K562 (cell line): ENCODE results near the gene ANP32B. TPM values are rescaled to one million over a fixed set of nuclear protein-coding genes. Genes with fewer than 3 reads are reported as not detected.
A peak's percentile ranks its signal among the peaks of the same experiment; 100 is the strongest.

ENCODE experiments used
- DNMT1 ChIP-seq: fragments of 450-650 bp; IDR thresholded peaks from 2 replicates; pipeline ENCODE4 v1.6.1; 2016; ENCODE audit warnings: antibody characterized with exemption, mild to moderate bottlenecking
- ELK3 ChIP-seq: fragments of 450-650 bp; formaldehyde crosslinking; IDR thresholded peaks from 2 replicates; pipeline ENCODE4 v1.4.0; 2020; ENCODE audit warnings: mild to moderate bottlenecking
- GABPB1 ChIP-seq: sonication (generic); formaldehyde crosslinking; IDR thresholded peaks from 2 replicates; pipeline ENCODE4 v1.8.0; 2022; ENCODE audit warnings: mild to moderate bottlenecking, missing genetic modification reagents
- GATAD2B ChIP-seq: fragments of 450-650 bp; IDR thresholded peaks from 2 replicates; pipeline ENCODE4 v1.6.1; 2017; ENCODE audit warnings: mild to moderate bottlenecking, borderline replicate concordance
- MCM2 ChIP-seq: fragments of 450-650 bp; IDR thresholded peaks from 2 replicates; pipeline ENCODE4 v1.6.1; 2017; ENCODE audit warnings: low read depth, mild to moderate bottlenecking
- MGA ChIP-seq: fragments of 450-650 bp; IDR thresholded peaks from 2 replicates; pipeline ENCODE4 v1.6.1; 2016; ENCODE audit warnings: mild to moderate bottlenecking, moderate library complexity
- MTA3 ChIP-seq: fragments of 450-650 bp; formaldehyde crosslinking; IDR thresholded peaks from 2 replicates; pipeline ENCODE4 v1.6.1; 2017; ENCODE audit warnings: mild to moderate bottlenecking, borderline replicate concordance
- NR2C1 ChIP-seq, 2 experiments: fragments of 450-650 bp; IDR thresholded peaks; 2 replicates each; pipeline ENCODE4 v1.6.1; 2017; ENCODE audit warnings: mild to moderate bottlenecking in 2 of 2, antibody characterized with exemption in 1 of 2, inconsistent platforms in 1 of 2, missing compliant biosample characterization in 1 of 2, missing genetic modification characterization in 1 of 2
- PHB ChIP-seq: fragments of 250-450 bp; sonication (Bioruptor Pico); IDR thresholded peaks from 2 replicates; pipeline ENCODE4 v1.5.0; 2021
- POLR3A ChIP-seq: IDR thresholded peaks from 2 replicates; pipeline ENCODE4 v1.6.1; 2011; ENCODE audit warnings: borderline replicate concordance, mild to moderate bottlenecking, moderate library complexity; ENCODE audit not compliant: insufficient read length, insufficient read depth; ENCODE audit errors: extremely low read depth
- SMARCE1 ChIP-seq: fragments of 450-650 bp; IDR thresholded peaks from 2 replicates; pipeline ENCODE4 v1.7.1; 2016; ENCODE audit warnings: mild to moderate bottlenecking
- TBL1XR1 ChIP-seq, 2 experiments: IDR thresholded peaks; 2 replicates each; pipeline ENCODE4 v1.6.1; 2012; ENCODE audit warnings: improper control_type of control experiment in 2 of 2, low read length in 2 of 2, mild to moderate bottlenecking in 1 of 2
- TGIF2 ChIP-seq: sonication (generic); formaldehyde crosslinking; IDR thresholded peaks from 2 replicates; pipeline ENCODE4 v1.8.1; 2022; ENCODE audit warnings: mild to moderate bottlenecking, missing genetic modification reagents, moderate library complexity
- ZNF143 ChIP-seq: sonication (generic); formaldehyde crosslinking; IDR thresholded peaks from 2 replicates; pipeline ENCODE4 v1.9.0; 2022; ENCODE audit warnings: mild to moderate bottlenecking, missing genetic modification reagents
- ZNF212 ChIP-seq: fragments of 450-650 bp; formaldehyde crosslinking; IDR thresholded peaks from 2 replicates; pipeline ENCODE4 v1.4.0; 2020; ENCODE audit warnings: mild to moderate bottlenecking
- ZNF785 ChIP-seq: fragments of 250-450 bp; sonication (Bioruptor Pico); IDR thresholded peaks from 2 replicates; pipeline ENCODE4 v1.4.0; 2020; ENCODE audit warnings: mild to moderate bottlenecking
- polyA plus RNA-seq, 8 experiments: library from polyadenylated mRNA; depleted of rRNA in 4 of 8; stranded (reverse) in 5 of 8; unstranded in 3 of 8; fragments of >200 nt; fragmentation: Nextera tagmentation in 2 of 8; fragmentation: Illumina TruSeq in 1 of 8; extraction: Ambion mirVana in 2 of 8; extraction: Trizol in 1 of 8; gene quantifications; 2 replicates each; pipeline versions ENCODE4 v1.2.1 to v1.2.3, GENCODE V29; 2011 to 2014; ENCODE audit warnings: inconsistent platforms in 1 of 8, missing spikeins in 1 of 8
- total RNA-seq, 7 experiments: library from RNA; depleted of rRNA in 6 of 7; stranded (reverse); fragments of >200 nt in 6 of 7; fragmentation: Illumina TruSeq in 2 of 7; extraction: Trizol in 2 of 7; gene quantifications; 2 replicates each; pipeline versions ENCODE4 v1.2.1 to v1.2.3, GENCODE V29; 2011 to 2021; ENCODE audit warnings: low replicate concordance in 1 of 7

ANP32B gene
- total and polyA plus RNA-seq, 9 of the 15 experiments (the other 6 are each of a cell fraction or from before 2014, with no cell fraction given), result 68.9 to 815 (median 141) TPM

- TF ChIP-seq GATAD2B (0 out of 2 replicates have a peak, but pooled peaks have one; percentile 5), GABPB1 (CRISPR knock-in tag) (no peak; the same call in none of the 2 replicates), MTA3 (no peak), DNMT1 (no peak), NR2C1 (IDR thresholded peaks at IDR 0.05) (no peak), NR2C1 (tag; IDR thresholded peaks at IDR 0.05) (peak; percentile 68; the same call in 1 of the 2 replicates), MCM2 (no peak), TGIF2 (CRISPR knock-in tag) (no peak; the same call in 1 of the 2 replicates), ZNF785 (CRISPR knock-in tag) (no peak), ZNF143 (CRISPR knock-in tag) (no peak; the same call in 1 of the 2 replicates), ZNF212 (0 out of 2 replicates have a peak, but pooled peaks have one; percentile 10), TBL1XR1 (IDR thresholded peaks at IDR 0.05; ENCODE audit: low read length in 2 of 2) (no peak), POLR3A (no peak), PHB (CRISPR knock-in tag) (peak; percentile 30; the same call in 1 of the 2 replicates), MGA (peak; percentile 98), SMARCE1 (no peak), ELK3 (CRISPR knock-in tag) (no peak)
Measured at GRCh38 chr9:97985058-97985861, 2.1 kb downstream of the ANP32B start (continued).
